ENCODE data around the gene UHMK1.
"Not testable (repeated sequence)": the region's sequence is repeated elsewhere in the genome, so short reads cannot be mapped to it uniquely, and the experiment has no call there.

UHMK1 gene, protein sequence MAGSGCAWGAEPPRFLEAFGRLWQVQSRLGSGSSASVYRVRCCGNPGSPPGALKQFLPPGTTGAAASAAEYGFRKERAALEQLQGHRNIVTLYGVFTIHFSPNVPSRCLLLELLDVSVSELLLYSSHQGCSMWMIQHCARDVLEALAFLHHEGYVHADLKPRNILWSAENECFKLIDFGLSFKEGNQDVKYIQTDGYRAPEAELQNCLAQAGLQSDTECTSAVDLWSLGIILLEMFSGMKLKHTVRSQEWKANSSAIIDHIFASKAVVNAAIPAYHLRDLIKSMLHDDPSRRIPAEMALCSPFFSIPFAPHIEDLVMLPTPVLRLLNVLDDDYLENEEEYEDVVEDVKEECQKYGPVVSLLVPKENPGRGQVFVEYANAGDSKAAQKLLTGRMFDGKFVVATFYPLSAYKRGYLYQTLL
- total RNA-seq, result 200 to 250 reads per million in 2 donors

GRCh38 chr1:162497723-162498495 lies at the start of gene UHMK1:
TSS of gene UHMK1 (plus strand) at chr1:162497818. CDS start at chr1:162498001, 183 bp downstream.
- DNase-seq, result peak; percentile 76 to 96 (median 84)

GRCh38 chr1:162454361-162454760 lies 43.3 kb upstream of the UHMK1 start:
- not testable (repeated sequence) for DNase-seq

DNA sequence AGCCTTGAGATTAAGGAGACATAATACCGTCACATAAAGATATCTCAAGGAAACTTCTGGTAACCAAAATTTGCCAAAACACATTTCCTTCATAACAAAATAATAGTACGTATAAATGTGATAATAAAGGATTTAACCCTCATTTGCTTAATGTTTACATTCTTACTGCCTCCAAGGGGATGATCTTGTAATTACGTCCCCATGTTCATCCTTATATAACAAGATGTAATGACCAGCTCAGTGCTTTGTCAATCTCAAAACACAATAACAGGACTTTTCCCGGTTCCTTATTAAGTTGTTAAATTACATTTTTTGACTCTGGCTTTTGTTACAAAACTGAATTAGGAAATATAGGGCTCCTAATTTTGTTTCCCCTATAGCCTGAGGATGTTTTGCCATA lies 41.3 kb upstream of the UHMK1 start:
- DNase-seq, result no peak

- no peak for DNase-seq
Measured at GRCh38 chr1:162458236-162458635, 39.4 kb upstream of the UHMK1 start.

DNA sequence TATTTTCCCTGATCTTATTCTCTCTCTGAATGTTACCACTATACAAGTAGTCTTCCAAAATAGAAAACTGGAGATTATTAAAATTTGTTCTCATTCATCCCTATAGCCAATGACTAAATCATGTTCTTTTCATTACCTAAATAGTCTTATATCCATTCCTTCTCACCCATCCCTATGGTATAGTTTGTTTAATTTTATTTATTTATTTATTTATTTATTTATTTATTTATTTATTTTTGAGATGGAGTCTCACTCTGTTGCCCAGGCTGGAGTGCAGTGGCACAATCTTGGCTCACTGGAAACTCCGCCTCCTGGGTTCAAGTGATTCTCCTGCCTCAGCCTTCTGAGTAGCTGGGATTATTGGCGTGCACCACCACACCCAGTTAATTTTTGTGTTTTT lies 35.2 kb upstream of the UHMK1 start:
- DNase-seq, result not testable (repeated sequence)

- DNase-seq, result no peak
Measured at GRCh38 chr1:162463021-162463420, 34.6 kb upstream of the UHMK1 start.

GRCh38 chr1:162466797-162467196 lies 30.8 kb upstream of the UHMK1 start:
- DNase-seq, result no peak

- DNase-seq, result no peak
Measured at GRCh38 chr1:162470216-162470615, 27.4 kb upstream of the UHMK1 start.

- DNase-seq, result no peak
Measured at GRCh38 chr1:162471290-162471853, 26.2 kb upstream of the UHMK1 start.

GRCh38 chr1:162475089-162475488 lies 22.5 kb upstream of the UHMK1 start:
- DNase-seq, result no peak

GRCh38 chr1:162475539-162476185 lies 22.0 kb upstream of the UHMK1 start:
- DNase-seq, result no peak

GRCh38 chr1:162476620-162477019 lies 21.0 kb upstream of the UHMK1 start:
- DNase-seq, result no peak

GRCh38 chr1:162485236-162485635 lies 12.4 kb upstream of the UHMK1 start:
- no peak for DNase-seq

DNA sequence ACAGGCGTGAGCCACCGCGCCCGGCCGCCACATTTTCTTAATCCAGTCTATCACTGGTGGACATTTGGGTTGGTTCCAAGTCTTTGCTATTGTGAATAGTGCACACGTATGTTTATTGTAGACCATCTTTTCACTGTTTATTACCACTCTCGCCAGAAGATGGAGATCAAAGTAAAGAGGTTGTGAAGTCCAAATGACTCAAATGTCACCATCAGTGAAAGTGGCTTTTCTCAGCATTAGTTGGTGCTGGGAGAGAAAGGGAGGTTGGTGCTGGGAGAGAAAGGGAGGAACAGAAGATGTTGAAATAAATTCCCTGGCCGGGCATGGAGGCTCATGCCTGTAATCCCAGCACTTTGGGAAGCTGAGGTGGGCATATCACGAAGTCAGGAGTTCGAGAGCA lies 10.4 kb upstream of the UHMK1 start:
- peak in 1 of 5 experiments; percentile 20 for DNase-seq

- no peak for DNase-seq
Measured at GRCh38 chr1:162488219-162488618, 9.4 kb upstream of the UHMK1 start.

DNA sequence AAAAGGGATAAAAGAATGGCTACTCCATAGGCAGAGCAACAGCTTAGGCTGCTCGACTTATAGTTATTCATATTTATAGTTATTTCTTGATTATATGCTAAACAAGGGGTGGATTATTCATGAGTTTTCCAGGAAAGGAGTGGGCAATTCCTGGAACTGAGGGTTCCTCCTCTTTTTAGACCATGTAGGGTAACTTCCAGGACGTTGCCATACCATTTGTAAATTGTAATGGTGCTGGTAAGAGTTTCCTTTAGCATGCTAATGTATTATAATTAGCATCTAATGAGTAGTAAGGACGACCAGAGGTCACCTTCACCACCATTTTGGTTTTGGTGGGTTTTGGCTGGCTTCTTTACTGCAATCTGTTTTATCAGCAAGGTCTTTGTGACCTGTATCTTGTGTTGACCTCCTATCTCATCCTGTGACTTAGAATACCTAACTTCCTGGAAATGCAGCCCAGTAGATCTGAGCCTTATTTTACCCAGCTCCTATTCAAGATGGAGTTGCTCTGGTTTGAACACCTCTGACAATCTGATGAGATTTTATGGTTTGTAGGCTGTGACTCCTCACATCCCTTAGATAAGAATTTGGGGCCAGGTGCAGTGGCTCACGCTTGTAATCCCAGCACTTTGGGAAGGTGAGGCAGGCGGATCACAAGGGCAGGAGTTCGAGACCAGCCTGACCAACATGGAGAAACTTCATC lies 1.9 kb upstream of the UHMK1 start:
- not testable (repeated sequence) for DNase-seq

GRCh38 chr1:162497104-162497722 lies 405 bp upstream of the UHMK1 start:
- DNase-seq, result no peak

GRCh38 chr1:162498496-162498810 lies 835 bp downstream of the UHMK1 start:
- DNase-seq, result no peak

GRCh38 chr1:162500805-162501204 lies 3.2 kb downstream of the UHMK1 start:
- no peak for DNase-seq

DNA sequence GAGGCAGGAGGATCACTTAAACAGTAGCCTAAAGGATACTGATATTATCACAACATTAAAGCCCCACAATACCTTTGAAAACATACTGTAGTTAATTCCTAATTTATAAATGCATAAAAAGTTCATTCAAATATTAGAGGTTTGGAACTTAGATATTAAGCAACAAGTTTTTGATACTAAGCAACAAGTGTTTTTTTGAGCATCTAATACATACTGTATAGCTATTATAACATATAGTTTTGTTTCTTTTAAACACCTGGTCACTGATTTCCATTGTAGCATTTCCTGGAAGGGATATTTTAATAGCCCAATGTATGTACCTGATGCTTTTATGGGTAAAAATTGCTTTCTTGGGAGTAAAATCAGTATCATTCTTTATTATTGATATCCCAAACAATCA lies 4.5 kb downstream of the UHMK1 start:
- DNase-seq, result no peak

- no peak for DNase-seq
Measured at GRCh38 chr1:162502928-162503327, 5.3 kb downstream of the UHMK1 start.

DNA sequence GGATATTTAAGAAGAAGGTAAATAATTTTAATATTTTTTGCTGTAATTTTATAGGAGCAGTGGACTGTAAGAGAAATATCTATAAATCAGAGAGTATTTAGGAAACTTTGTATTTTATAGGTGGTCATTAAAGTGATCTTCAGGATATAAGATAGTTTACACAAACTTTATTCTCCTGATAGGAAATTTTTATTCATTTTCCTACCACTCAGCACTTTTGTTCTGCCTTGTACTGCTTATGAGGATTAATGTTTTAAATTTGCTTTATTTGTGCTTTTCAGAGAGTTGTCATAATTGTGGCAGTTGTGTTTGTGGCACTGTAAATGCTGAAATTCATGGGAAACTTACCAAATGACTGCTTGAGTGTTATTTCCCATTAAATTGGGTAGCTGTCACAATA lies 29.7 kb downstream of the UHMK1 start:
- no peak for DNase-seq
